Measurements from ENCODE around the gene DNAJB4.

DNA sequence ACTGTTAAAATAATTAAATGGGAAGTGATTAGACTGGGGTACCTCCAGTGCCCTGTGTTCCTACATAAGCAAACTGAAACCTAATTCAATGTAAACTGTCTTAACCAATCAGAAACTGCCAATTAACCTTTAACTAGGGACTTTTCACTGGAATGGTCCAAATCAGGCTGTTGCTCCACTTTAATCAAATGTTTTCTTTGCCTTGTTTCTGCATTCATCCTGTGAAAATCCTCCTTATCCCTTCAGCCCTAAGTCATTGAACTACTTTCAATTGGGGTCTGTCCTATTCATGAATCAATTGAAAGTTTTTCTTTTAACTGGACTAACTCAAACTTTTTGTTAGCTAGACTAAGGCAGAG, 20.8 kb upstream of the DNAJB4 start:
- TF ChIP-seq, protein P1, sequence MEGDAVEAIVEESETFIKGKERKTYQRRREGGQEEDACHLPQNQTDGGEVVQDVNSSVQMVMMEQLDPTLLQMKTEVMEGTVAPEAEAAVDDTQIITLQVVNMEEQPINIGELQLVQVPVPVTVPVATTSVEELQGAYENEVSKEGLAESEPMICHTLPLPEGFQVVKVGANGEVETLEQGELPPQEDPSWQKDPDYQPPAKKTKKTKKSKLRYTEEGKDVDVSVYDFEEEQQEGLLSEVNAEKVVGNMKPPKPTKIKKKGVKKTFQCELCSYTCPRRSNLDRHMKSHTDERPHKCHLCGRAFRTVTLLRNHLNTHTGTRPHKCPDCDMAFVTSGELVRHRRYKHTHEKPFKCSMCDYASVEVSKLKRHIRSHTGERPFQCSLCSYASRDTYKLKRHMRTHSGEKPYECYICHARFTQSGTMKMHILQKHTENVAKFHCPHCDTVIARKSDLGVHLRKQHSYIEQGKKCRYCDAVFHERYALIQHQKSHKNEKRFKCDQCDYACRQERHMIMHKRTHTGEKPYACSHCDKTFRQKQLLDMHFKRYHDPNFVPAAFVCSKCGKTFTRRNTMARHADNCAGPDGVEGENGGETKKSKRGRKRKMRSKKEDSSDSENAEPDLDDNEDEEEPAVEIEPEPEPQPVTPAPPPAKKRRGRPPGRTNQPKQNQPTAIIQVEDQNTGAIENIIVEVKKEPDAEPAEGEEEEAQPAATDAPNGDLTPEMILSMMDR (IDR thresholded peaks at IDR 0.05) = no peak
- TF ChIP-seq POLR2A (IDR thresholded peaks at IDR 0.05) = no peak

Data from testis (tissue), 2 donors.